Activated CD8-positive, alpha-beta memory T cell treated with anti-CD3 and anti-CD28 coated beads for 24 hours (primary cell): ENCODE data around the gene SUPT3H.
"Not testable (repeated sequence)": the region's sequence is repeated elsewhere in the genome, so short reads cannot be mapped to it uniquely, and the experiment has no call there.

Source experiments
- DNase-seq: peaks from one replicate; pipeline ENCODE4 v3.0.0-alpha.2; 2020

SUPT3H gene

DNA sequence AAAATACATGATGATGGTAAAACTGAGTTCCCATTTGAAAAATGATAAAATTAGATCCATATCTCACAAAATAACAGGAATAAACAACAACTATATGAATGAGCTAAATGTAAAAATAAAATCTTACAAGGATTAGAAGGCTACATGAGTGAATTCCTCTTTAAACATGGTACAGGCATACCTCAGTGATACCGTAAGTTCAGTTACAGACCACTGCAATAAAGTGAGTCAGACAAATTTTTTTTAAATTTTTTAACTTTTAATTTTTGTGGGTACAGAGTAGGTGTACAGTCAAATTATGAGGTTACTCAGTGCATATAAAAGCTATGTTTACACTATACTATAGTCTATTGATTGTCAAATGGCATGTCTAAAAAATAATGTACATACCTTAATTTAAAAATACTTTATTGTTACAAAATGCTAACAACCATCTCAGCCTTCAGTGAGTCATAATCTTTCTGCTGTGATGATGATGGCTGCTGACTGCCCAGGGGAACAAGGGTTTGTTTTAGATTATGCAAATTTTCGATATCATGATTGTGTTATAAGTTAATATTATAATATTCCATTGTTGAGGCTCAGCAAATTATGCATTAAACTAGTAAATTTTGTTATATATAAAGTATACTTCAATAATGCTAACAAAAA, 272.4 kb downstream of the SUPT3H start:
- DNase-seq, result no peak

DNA sequence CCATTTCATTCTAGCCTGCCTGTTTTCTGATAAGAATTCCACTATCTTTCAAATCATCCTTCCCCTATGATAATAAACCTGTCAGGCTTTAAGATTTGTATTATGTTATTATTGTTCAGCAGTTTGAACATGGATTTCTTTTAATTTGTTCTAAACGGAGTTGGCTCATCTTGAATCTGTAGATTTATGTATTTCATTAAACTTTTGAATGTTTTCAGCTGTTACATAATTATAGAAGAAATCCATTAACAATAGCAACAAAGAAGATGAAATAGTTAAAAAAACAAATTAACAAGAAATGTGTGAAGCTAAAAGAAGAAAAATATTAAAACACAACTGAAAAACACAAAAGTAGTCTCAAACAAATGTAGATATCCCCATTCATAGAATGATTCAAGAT, 273.3 kb downstream of the SUPT3H start:
- no peak for DNase-seq

DNA sequence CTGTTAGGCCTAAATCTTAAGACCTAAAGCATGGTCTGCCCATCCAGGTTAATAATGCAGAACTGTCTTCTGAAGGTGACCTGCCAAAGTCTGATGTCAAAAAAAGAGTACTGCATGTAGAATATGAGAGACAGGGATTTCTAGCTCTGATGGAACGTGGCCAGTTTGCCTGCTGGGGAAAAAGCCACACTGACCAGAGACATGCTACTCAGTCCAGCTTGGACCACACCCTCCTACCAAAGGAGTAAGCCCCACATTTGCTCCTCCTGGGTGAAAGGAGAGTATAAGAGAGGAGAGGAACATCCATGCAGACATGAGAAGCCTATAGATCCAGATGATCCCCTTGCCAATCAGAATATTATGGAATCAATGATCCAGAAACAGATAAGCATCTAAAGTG, 279.5 kb downstream of the SUPT3H start:
- DNase-seq, result no peak

DNA sequence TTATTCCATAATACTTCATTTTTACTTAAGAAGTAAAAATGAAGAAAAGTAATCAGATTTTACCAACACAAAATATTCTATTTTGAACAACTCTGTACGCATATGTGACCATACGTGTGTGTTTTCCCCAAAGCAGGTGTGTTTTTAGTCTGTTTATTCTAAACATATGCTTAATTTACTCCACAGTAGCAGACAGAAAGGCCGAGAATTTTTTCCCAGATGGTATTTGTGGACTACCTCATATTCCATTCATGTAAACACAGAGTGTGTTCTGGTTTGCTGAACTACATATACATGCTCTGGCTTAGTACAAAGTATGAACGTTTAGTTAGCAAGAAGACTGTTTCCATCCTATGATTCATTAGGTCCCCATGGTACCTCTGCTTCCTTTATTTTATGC, 282.9 kb downstream of the SUPT3H start:
- no peak for DNase-seq

DNA sequence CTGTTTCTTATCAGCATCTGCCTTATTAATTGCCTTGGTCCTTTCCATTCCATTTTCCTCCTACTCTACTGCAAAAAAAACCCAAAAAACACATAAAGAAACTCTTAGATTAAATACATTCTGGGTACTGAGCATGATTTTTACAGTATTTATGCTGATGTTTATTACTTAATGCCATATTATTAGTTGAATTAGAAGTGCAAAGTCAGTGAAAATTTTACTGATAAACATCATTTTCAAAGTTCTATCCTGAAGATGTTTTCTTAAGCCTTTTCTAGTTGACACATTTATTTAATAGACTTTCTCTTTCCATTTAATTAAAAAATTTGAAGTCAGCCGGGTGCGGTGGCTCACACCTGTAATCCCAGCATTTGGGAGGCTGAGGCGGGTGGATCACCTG, 285.6 kb downstream of the SUPT3H start:
- DNase-seq, result no peak

DNA sequence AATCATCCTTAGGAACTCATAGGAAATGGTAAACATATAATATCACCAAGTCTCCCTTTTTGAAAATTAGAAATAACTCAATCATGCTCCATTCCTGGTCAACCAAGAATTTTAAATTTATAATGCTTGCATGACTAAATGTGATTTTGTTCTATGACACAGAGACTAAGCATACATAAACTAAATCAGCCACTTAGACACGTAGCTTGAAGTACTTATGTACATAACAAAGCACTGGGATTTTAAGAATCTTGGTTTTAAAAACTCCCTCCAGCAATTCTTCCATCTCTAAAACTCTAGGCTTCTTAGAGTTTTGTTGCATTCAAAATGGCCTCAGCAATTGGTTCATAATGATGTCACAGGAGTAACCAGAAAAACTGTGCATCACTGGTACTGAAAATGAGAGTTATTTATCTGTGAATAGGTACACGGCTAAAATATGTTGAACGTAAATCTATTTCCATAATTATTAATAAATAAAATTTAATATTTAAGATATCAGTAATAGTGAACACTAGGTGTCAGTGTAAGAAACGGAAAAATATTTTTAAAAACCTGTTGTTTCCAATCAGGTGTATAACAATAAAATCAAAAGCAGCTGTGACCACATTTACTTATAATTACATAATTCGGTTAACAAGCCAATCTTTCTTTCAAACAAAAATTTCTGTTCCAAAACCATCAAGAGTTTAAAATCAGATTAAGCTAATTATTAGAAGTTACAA, 291.2 kb downstream of the SUPT3H start:
- DNase-seq, result no peak

DNA sequence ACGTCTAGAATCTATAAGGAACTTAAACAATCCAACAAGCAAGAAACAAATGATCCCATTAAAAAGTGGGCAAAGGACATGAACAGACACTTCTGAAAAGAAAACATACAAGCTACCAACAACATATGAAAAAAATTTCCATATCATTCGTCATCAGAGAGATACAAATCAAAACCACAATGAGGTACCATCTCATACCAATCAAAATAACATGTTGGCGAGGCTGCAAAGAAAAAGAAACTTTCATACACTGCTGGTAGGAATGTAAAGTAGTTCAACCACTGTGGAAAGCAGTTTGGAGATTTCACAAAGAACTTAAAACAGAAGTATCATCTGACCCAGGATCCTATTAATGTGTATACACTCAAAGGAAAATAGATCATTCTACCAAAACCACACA, 293.5 kb downstream of the SUPT3H start:
- DNase-seq, result no peak

DNA sequence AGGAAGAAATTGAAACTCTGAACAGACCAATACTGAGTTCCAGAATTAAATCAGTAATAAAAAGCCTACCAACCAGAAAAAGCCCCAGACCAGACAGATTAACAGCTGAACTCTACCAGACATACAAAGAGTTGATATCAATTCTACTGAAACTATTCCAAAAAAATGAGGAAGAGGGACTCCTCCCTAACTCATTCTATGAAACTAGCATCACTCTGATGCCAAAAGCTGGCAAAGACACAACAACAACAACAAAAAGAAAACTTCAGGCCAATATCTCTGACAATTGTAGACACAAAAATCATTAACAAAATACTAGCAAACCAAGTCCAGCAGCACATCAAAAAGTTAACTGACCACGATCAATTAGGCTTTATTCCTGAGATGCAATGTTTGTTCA, 295.6 kb downstream of the SUPT3H start:
- DNase-seq, result no peak

DNA sequence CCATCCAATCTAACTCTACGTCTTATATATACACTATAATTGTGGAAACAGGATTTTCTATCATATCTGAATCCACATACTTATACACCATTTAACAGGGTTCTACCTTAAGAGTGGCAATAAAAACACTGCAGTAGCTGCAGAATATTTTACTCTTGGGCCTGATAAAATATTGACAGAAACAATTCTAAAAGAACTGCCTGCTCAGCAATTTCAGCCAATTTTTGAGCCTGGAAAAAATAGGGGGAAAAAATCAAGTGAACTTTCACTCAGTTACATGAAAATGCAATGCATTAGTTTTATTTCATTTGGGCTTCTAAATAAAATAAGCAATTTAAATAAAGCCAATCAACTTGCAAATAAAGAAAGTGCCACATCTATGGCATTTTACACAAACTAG, 296.1 kb downstream of the SUPT3H start:
- DNase-seq, result no peak

DNA sequence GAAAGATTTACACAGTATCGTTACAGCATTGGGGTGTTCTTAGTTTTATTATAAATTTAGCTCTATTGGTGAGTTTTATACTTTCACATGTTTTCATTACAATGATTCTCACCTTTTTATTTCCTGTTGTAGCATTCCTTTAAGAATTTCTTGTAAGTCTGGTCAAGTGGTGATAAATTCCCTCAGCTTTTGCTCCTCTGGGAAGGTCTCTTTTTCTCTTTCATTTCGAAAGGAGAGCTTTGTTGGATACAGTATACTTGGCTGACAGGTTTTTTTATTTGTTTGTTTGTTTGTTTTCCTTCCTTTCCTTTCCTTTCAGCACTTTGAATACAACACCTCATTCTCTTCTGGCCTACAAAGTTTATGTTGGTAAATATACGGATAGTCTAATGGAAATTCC, 299.3 kb downstream of the SUPT3H start:
- no peak for DNase-seq

DNA sequence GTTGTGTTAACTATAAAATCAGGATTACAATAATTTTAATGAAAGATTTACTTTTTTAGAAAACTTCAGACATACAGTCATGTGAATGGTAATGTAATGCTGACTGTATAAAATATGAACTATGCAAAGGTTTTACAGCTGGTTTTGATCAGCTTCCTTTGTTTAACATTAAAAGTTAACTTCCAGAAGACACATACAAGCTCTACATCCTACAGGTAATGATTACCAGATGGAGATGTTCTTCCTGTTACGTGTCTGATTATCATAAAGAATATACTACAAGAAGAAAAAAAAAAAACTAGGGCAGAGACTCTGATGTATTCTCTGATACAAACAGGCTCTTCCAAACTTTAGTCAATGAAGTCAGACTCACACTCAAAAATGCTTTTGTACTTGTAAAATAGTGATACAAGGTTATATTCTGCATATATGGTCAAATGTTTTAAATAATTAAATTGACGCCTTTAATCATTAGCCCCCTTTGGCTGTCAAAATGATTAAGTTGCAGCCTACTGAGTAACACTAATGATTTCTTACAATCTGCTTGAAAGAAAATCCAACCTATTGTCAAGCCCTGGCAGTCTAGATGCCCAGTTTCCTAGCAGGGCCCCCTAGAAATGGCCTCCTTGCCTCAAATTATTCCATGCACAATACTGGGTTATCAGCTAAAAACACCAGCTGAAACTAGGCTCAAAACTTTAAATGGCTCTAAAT, 301.4 kb downstream of the SUPT3H start:
- DNase-seq, result no peak

DNA sequence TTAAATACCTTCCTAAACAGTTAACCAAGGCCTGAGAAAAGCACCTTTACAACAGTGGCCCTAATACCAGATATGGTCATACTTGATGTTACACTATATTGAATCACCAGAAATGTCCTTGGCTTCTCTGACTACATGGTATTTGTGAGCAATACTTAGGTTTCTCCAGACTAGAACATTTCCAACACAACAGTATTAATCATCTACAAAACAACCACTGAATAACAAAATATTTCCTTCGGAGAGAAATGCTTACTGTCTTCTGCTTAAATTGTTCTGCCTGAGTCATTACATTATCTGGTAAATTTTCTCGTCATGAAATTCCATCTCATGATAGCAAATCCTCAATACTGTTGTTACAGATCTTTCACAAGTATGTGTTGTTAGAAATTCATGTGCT, 302.5 kb downstream of the SUPT3H start:
- DNase-seq, result no peak

DNA sequence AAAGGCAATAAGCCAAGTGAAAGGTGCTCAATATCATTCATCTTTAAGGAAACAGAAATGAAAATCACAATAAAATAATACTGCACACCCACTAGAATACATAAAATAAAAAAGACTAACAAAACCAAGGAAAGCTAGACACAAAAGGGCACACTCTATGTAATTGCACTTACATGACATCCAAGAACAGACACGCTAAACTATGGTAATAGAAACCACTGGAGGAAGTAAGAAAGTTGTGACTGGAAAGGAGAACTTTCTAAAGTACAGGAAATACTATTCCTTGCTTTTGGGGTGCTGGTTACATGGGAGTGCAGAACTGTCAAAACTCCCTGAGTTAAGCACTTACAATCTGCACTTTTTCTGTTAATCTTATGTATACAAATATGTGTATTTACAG, 303.3 kb downstream of the SUPT3H start:
- no peak for DNase-seq

DNA sequence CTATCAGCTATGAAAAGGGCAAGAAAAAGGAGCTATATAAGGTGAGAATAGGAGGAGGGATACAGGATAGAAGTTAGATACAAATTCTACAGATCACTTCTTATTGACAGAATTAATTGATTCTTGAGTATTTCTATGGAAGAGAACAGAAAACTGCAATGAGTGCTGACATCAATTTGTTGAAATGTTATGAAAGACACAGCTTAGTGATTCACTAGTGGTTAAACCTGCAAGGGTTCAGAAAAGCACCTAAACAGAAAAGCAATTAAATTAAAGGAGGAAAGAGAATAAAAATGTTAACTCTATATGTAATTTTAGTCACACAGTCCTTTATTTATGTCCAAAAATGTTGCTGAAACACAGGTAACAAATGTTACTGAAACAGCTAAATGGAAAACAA, 304.0 kb downstream of the SUPT3H start:
- DNase-seq, result no peak

DNA sequence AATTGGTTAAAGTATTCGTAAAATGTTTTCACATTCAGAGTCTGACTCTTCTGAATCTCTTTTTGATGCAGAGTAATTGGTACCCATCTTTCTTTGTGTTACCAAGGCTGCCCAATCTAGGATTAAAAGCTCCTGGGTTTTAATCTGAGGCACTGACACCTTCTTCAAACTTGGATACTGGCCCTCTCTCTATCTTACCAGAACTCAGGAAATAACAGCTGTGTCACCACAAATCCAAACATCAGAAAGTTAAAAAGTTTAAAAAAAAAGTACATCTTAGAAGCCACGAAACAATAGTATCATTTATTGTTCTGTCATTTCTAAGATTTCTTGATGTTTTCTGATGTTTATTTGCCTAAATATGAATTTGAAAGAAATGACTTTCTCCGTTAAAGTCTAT, 305.1 kb downstream of the SUPT3H start:
- DNase-seq, result no peak

DNA sequence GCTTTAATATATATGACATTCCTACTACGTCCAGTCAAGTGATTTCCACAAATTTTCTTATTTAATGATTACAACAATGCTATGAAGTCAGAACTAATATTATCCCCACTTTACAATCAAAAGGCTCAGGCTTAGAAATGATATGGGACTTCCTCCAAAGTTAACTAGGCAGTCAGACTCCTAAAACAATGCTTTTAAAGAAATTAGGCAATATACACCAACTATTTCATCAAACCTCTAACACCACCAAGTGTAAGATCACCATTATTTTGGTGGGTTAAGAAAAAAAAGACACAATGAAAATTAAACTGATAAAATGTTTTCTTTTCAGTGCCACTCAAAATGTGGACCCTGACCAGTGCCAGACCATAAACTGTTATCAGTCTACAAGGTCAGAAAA, 305.7 kb downstream of the SUPT3H start:
- DNase-seq, result no peak

DNA sequence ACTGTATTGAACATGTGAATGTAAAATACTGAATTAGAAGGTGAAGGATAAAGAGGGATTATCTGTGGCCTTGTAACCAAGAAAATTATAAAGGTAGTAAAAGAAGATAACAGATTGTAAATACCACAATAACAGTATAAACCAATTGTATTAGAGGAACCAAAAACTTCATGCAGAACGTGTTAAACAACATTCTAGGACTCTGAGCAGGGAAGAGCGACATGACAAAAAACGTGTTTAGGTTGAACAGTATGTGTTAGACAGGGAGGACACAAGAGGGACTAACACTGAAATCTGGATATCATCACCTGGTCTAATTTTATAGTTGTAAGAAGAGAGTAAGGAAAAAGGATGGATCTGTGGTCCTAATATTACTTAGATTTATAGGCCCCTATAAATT, 308.6 kb downstream of the SUPT3H start:
- no peak for DNase-seq

DNA sequence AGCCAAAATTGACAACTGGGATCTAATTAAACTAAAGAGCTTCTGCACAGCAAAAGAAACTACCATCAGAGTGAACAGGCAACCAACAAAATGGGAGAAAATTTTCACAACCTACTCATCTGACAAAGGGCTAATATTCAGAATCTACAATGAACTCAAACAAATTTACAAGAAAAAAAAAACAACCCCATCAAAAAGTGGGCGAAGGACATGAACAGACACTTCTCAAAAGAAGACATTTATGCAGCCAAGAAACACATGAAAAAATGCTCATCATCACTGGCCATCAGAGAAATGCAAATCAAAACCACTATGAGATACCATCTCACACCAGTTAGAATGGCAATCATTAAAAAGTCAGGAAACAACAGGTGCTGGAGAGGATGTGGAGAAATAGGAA, 310.3 kb downstream of the SUPT3H start:
- DNase-seq, result not testable (repeated sequence)

DNA sequence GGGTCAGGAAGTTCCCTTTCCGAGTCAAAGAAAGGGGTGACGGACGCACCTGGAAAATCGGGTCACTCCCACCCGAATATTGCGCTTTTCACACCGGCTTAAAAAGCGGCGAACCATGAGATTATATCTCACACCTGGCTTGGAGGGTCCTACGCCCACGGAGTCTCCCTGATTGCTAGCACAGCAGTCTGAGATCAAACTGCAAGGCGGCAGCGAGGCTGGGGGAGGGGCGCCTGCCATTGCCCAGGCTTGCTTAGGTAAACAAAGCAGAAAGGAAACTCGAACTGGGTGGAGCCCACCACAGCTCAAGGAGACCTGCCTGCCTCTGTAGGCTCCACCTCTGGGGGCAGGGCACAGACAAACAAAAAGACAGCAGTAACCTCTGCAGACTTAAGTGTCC, 315.1 kb downstream of the SUPT3H start:
- DNase-seq, result not testable (repeated sequence)

DNA sequence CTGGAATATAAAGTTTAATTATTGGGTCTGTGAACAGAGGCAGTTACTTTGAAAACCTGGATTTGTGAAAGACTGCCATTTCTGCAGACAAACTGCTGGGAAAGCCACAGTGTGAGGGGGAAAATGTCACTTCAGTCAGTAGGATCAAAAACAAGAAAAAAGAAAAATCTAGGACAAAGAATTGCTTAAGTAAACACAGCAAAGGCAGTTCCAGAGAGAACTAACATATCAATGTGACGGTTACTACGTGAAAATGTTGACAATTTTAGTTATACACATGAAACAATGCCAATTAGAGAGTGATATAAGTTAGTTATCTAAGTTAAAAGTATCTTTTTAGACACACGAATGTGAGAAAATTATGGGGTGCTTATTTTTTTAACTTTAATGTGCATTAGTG, 320.0 kb downstream of the SUPT3H start:
- no peak for DNase-seq

DNA sequence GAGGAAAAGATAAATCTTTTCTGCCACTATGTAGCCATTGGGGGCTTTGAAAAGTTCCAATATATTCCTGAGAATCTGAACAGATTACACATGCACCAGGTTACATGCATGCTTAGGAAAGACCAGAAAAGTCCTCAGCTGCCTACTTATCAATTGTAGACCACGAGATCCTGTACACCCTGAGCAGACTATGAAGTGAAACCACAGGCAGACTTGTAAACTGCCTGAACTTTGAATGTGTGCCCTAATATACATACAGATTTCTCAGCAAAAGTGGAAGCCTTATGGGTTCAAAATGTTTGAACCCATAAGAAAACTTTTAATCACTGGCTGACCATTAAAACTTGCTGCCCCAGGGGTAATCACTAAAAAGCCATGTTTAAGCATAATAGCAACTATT, 323.1 kb downstream of the SUPT3H start:
- no peak for DNase-seq

DNA sequence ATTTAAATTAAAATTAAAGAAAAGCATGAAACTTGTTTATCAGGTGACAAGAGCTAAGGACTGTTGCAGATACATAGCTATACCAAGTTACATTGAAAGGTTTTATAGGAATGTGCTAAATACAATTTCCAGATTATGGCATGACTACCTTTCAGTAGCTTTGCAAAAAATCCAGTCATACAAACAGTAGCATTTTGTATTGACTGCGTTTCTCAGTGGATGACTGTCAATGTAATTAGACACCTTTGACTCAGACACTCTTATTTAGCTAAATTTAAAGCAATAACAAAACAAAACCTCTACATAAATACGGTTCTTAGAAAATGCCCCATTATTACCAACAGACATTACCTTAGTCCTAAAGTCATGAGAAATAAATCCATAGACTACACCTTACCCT, 325.4 kb downstream of the SUPT3H start:
- DNase-seq, result no peak

DNA sequence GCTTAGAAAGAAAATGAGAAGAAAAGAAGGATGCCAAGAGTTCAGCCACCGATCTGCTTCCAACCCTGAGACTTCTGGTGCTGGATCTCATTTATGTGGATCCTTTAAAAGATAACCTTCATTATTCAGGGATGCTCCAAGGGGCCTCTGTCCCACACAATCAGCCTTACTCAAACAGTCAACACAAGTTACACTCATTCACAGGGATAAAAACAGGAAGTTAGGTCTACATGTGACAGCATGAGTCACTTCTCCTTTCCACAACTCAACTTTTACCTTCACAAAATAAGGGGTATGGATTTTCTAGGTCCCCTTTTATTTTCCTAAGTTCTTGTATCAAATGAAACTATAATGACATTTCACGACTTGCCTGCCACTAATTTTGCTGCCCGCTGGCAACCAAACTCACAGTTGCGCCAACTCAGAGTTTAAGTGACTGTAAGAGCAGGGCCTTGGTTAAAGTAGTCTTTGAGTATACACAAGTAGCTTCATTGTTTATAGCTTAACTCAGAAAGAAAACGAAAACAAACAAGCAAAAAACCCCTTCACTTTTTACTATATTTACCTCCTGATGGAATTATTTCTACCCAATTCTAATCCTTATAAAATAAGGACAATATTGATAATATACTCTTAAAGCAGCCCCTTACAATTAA, 328.4 kb downstream of the SUPT3H start:
- DNase-seq, result no peak

DNA sequence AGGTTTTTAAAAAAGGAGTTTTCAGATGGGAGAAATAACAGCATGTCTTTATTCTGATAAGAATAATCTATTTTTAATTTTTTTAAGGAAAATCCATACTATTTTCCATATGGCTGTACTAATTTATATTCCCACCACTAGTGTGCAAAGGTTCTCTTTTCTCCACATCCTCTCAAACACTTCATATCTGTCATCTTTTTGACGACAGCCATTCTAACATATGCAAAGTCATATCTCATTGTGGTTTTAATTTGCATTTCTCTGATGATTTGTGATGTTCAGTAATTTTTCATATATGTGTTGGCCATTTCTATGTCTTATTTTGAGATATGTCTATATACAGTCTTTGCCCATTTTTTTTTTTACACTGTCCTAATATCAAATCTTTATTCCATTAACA, 330.2 kb downstream of the SUPT3H start:
- no peak for DNase-seq
